Measurements from ENCODE around the gene PDE2A. TPM values are rescaled to one million over a fixed set of nuclear protein-coding genes. Genes with fewer than 3 reads are reported as not detected.
A peak's percentile ranks its signal among the peaks of the same experiment; 100 is the strongest.

The PDE2A gene
- total and polyA plus RNA-seq, 9 donors, result 8.3 to 44.0 (median 12.8) TPM

- no peak for DNase-seq
- Histone ChIP-seq H3K36me3 (no peaks in the 10 kb centered on the region), H3K27me3 (no peaks in the 10 kb centered on the region), H3K27ac (no peak overlapping the region), H3K4me1 (ENCODE audit: insufficient read depth) (peaks cover 4% of the 10 kb centered on the region), H3K4me3 (no peak overlapping the region), H3K9me3 (no peaks in the 10 kb centered on the region)
- no peak for TF ChIP-seq EP300 (IDR thresholded peaks at IDR 0.05)
- TF ChIP-seq CTCF (IDR thresholded peaks at IDR 0.05), result no peak
- no peak for TF ChIP-seq POLR2A (IDR thresholded peaks at IDR 0.05)
- intact Hi-C loops (cut with DNase I), result no loop called here
- 67 to 72% (median 68%) methylated on average over 10 of the region's 10 CpGs for WGBS, 3 donors
These were observed 38.6 kb upstream of the PDE2A start for GRCh38 chr11:72712841-72713240.

- no peak for TF ChIP-seq POLR2A (IDR thresholded peaks at IDR 0.05)
- TF ChIP-seq EP300 (IDR thresholded peaks at IDR 0.05), result no peak
- TF ChIP-seq CTCF (IDR thresholded peaks at IDR 0.05), result no peak
- Histone ChIP-seq H3K9me3 (no peaks in the 10 kb centered on the region), H3K27ac (peak overlapping the region in 1 of 2 donors; percentile 15), H3K4me1 (ENCODE audit: insufficient read depth) (peaks cover 4% of the 10 kb centered on the region), H3K36me3 (no peaks in the 10 kb centered on the region), H3K27me3 (no peaks in the 10 kb centered on the region), H3K4me3 (no peak overlapping the region)
- no peak for DNase-seq
- intact Hi-C loops (cut with DNase I), result no loop called here
- 70 to 75% (median 71%) methylated on average over 26 of the region's 26 CpGs for WGBS, 3 donors
These were observed 38.0 kb upstream of the PDE2A start for GRCh38 chr11:72712168-72712751.

GRCh38 chr11:72711141-72711540, 36.9 kb upstream of the PDE2A start:
- no peak for DNase-seq
- Histone ChIP-seq H3K4me3 (no peak overlapping the region), H3K27ac (no peak overlapping the region), H3K36me3 (no peaks in the 10 kb centered on the region), H3K4me1 (ENCODE audit: insufficient read depth) (no peaks in the 10 kb centered on the region), H3K27me3 (no peaks in the 10 kb centered on the region), H3K9me3 (no peaks in the 10 kb centered on the region)
- 80 to 85% (median 81%) methylated on average over 9 of the region's 9 CpGs for WGBS, 3 donors
- no peak for TF ChIP-seq EP300 (IDR thresholded peaks at IDR 0.05)
- no peak for TF ChIP-seq CTCF (IDR thresholded peaks at IDR 0.05)
- no peak for TF ChIP-seq POLR2A (IDR thresholded peaks at IDR 0.05)
- intact Hi-C loops (cut with DNase I), result no loop called here

- H3K9me3 ChIP-seq, result no peaks in the 10 kb centered on the region
- no peak overlapping the region for H3K27ac ChIP-seq
- intact Hi-C loops (cut with DNase I), result no loop called here
- WGBS, 3 donors, result 88 to 95% (median 93%) methylated on average over 10 to 11 of the region's 11 CpGs
- TF ChIP-seq CTCF (IDR thresholded peaks at IDR 0.05) (no peak), POLR2A (IDR thresholded peaks at IDR 0.05) (no peak), EP300 (IDR thresholded peaks at IDR 0.05) (no peak)
- no peak overlapping the region for H3K4me3 ChIP-seq
- no peaks in the 10 kb centered on the region for H3K36me3 ChIP-seq
- no peaks in the 10 kb centered on the region for H3K27me3 ChIP-seq
- H3K4me1 ChIP-seq (ENCODE audit: insufficient read depth), result no peaks in the 10 kb centered on the region
- DNase-seq, result no peak
These were observed 36.1 kb upstream of the PDE2A start for GRCh38 chr11:72710278-72710677.
